Stimulated activated CD8-positive, alpha-beta memory T cell treated with anti-CD3 and anti-CD28 coated beads, Interleukin-12 subunit alpha, Interleukin-12 subunit beta, amount 100 ng/mL, for 4 hours (primary cell): Measurements from ENCODE around the gene MORF4L1.
"Not testable (repeated sequence)": the region's sequence is repeated elsewhere in the genome, so short reads cannot be mapped to it uniquely, and the experiment has no call there.

Experiments used
- DNase-seq: peaks from one replicate; pipeline ENCODE4 v3.0.0-alpha.2; 2020; ENCODE audit warnings: low read depth

Gene MORF4L1

GRCh38 chr15:78902281-78903032 is 29.8 kb downstream of the MORF4L1 start:
- not testable (repeated sequence) for DNase-seq

- no peak for DNase-seq
These were observed 32.1 kb downstream of the MORF4L1 start for GRCh38 chr15:78904599-78905358.

- DNase-seq: no peak
These were observed 33.6 kb downstream of the MORF4L1 start for GRCh38 chr15:78906316-78906620.

DNA sequence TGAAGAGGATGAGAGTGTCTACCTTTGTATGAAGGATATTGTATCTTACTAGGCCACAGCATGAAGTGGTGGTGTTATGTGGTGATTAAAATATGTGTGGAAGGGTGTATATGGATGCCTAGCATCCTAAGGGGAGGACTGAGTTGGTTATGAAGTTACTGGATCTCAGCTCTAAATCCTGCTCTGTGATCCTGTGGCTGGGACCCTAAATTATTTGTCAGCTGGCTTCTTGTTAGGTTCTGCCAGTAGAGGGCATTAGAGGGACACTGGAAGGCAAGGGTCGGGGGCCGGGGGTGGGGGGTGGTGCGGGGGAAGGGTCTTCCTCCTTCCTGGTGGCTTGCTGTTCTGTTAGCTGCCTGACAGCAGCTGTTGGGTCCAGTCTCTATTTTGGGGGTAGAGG is 34.9 kb downstream of the MORF4L1 start:
- DNase-seq: no peak

DNA sequence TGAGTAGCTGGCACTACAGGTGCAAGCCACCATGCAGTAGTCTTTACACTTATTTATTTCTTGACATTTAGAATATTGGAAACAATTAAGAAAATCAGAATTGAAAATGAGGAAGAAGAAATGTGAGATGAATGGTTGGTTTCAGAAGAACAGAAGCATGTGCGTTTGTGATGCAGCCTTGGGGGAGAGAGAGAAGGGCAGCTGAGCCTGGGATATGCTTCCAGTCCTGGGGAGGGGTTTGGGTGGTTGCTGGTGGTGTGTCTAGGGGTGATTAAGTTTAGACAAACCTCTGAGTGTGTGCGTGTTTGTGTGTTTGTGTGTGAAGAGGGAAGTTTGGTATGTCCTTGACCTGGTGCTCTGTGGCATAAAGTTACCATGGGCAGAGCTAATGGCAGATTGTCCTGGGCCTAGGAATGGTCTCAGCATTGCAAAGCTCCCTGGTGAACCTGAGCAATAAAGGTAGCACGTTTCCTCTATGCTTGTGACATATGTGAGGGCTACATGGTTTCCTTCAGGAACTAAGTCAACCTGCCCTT is 36.5 kb downstream of the MORF4L1 start:
- DNase-seq: no peak

- DNase-seq: no peak
These were observed 37.1 kb downstream of the MORF4L1 start for GRCh38 chr15:78909791-78910228.

- no peak for DNase-seq
These were observed 37.6 kb downstream of the MORF4L1 start for GRCh38 chr15:78910271-78910670.

GRCh38 chr15:78912316-78912715 is 39.6 kb downstream of the MORF4L1 start:
- DNase-seq: no peak

DNA sequence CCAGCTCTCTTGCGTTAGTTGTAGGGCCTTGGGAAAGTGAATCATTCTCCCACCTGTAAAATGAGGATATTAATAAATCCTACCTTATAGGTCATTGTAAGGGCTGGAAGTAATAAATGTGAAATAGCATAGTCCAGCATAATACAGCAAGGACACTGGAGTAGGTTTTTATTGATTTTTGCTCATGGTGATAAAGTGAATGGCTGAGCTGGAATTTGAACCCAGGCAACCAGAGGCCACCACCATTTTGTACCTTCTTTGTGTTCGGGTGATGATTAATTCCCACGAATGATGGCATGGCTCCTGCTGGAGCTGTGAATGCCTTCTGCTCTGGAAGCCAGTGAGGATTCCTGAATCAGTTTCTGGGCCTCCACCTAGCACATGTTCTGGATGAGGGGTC is 40.3 kb downstream of the MORF4L1 start:
- DNase-seq: no peak

DNA sequence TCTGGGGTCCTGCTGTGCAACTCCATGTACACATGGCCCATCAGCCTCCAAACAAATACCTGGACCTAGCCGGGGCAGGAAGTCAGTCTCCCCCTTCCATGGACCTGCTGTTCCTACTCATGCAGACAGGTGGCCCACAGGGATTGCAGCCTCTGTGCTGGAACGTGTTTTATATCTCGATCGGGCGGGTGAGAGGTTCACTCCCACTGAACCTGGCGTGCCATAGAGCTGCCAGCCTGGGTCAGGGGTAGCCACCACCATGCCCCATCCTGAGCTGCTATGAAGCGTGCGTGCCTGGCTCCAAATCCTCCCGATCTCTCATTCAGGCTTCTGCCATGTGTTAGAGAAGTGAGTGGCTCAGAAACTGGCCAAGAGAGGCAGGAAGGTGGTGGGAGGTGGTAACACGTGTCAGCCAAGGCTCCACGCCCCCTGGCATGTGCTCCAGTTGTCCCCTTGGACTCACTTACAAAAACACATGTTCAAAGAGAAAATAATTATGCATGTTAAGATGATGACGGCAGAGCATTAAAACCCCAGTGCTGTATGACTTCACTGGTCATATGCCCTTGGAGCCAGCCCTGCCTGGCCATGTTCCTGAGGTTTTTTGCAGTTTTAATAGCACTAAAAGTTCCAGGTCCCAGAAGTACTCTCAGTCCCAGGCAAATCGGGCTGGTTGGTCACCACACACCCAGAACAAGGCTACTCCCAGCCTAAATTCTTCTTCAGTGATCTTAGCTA is 41.5 kb downstream of the MORF4L1 start:
- no peak for DNase-seq

DNA sequence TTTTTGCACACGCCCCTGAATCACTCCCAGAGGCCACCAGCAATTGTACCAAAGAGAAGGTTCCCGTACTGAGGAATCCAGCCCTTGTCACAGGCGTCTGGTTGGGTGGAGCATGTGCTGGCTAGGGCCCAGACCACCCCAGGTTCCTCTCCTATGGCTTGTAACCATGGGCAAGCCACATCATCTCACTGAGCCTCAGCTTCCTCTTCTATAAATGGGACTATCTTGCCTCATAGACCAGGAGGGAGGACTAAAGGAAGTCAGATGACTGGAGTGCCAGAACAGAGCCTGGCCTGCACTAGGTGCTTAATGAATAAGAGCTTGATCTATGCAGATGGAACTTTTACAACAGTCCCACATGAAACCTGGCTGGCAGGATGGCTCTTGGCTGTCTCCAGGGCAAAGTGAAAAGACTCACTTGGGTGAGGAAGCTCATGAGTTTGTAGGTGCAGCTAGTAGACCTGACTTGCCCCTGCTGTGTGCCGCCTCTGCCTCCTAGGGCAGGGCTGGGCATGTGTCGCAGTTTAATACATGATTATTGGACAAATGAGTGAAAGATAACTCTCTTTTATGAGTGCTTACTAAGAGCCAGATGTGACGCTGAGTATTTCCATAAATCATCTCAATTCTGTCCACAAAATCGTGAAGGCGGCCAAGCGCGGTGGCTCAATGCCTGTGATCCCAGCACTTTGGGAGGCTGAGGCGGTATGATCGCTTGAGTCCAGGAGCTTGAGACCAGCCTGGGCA is 42.8 kb downstream of the MORF4L1 start:
- DNase-seq: no peak

GRCh38 chr15:78916088-78916487 is 43.4 kb downstream of the MORF4L1 start:
- DNase-seq: no peak

GRCh38 chr15:78917888-78918287 is 45.2 kb downstream of the MORF4L1 start:
- DNase-seq: no peak

DNA sequence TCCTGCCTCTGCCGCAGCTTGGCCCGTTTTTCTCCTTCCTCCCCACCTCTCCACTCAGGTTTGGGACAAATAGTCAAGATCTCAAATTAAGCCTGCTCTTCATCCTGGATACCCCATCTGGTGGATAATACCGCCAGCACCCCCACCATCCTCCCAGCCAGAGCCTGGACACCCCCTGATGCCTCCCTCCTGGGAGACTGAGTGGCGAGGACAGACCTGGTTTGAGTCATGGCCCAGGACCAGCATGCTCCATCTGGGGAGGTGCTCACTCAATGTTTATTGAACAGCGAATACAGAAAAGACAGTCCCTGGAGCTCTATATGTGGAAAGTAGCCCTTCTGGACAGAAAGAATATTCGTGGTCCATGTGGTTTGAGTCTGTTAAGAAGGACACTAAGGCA is 48.8 kb downstream of the MORF4L1 start:
- DNase-seq: no peak

DNA sequence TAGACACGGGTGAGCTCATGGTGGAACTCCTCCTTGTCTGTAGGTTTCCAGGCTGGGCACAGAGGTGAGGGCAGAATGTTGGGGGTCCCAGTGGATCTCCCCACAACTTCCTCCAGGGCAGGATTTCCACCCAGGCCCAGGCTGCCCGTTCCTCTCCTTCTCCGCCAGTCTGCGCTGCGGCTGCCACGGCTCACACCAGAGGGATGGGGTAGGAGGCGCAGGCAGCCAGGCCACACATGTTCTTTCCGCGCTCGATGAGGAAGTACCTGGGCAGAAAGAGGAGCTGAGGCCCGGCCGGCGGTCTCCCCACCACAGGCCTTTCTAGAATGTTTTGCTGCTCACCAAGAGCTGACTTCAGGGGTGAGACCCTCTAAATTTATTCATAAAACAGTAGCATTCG is 49.2 kb downstream of the MORF4L1 start:
- DNase-seq: no peak

- DNase-seq: no peak
These were observed 49.8 kb downstream of the MORF4L1 start for GRCh38 chr15:78922527-78922926.

DNA sequence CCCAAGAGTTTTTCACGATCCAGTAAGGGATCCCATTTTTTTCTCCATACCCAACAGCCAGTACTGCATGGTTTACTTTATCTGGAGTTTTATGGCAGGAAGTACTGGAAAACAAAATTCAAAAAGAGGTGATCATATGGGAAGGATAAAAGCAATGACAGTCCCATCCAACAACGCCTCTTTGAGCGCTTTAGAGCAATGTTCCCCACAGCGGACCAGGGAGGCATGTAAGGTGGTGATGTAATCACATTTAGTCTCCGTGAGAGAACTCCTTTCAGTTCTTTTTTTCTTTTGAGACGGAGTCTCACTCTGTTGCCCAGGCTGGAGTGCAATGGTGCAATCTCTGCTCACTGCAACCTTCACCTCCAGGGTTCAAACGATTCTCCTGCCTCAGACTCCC is 50.3 kb downstream of the MORF4L1 start:
- no peak for DNase-seq

GRCh38 chr15:78923480-78924360 is 51.0 kb downstream of the MORF4L1 start:
- DNase-seq: no peak

DNA sequence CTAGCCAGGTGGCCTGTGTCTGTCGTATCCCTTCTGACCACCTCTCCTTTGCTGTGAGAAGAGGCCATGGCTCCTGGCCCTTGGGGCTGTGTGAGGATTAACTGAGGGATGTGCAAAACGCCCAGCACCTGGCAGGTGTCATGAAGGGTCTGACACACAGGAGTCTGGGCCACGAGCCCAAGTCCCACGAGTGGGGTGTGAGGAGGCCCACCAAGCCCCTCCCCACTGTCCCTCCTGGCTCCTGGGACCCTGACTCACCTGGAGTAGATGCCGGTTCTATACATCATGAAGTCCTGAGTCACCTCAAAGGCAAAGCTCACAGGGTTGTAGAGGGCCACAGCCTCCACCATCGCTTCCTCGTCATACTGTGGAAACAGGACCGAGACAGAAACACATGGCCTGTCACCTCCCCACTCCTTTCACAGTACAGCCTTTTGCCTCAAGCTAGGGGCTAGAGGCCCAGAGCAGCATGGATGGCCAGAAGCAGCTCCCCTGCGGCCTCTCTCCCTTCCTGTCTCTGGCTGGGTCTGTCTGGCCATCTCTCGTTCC is 52.5 kb downstream of the MORF4L1 start:
- no peak for DNase-seq

DNA sequence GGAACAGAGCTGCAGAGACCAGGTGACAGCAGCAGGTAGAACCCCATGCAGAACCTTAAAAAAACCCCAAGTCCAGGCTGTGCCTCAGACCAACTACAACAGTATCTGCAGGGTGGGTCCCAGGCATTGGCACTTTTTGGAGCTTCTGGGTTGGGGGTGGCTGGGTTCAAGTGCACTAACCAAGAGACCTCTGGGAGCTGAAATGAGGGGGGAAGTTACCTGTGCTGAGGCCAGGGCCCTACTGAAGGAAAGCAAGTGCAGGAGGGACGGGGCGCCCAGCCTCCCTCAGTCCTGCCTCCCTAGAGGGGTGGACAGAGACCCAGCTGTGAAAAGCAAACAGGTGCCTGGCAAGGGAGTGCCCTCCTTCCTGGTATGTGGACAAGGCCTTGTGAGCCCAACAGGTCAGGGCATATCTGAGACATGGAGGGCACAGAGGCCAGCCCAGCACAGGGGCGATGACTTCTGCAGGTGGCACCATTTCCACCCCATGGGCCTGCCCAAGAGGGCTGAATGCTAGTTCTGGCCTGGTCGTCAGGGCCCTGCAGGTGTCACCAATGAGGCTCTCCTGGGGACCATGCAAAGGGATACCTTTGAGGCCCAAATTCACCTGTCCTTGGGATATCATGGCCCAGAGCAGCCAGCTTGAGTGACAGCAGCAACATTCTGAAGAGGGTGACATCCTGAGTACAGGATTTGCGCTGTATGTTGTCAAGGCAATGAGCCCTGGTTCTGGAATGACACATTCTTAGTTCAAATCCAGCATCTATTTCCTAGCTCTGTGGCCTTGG is 53.5 kb downstream of the MORF4L1 start:
- DNase-seq: no peak
